Fibroblast of lung (primary cell): ENCODE data around the gene PLA2G6. TPM values are rescaled to one million over a fixed set of nuclear protein-coding genes. Genes with fewer than 3 reads are reported as not detected.

Source experiments
- DNase-seq, 2 donors: peaks; one replicate each; pipeline versions ENCODE4 v3.0.0 to v3.0.0-alpha.2; 2010; ENCODE audit warnings: low read depth in 2 of 2
- H2AFZ ChIP-seq: 2 replicates; pipeline ENCODE4 v1.5.1; 2012; ENCODE audit warnings: low read length, control low read depth, inconsistent platforms
- H3K27ac ChIP-seq: 2 replicates; pipeline ENCODE4 v1.5.1; 2011; ENCODE audit warnings: low read length, control low read depth; ENCODE audit not compliant: insufficient read depth
- H3K27me3 ChIP-seq: 2 replicates; pipeline ENCODE4 v1.5.1; 2011; ENCODE audit warnings: mild to moderate bottlenecking, low read length; ENCODE audit not compliant: control insufficient read depth, insufficient read depth
- H3K36me3 ChIP-seq: 2 replicates; pipeline ENCODE4 v1.5.1; 2011; ENCODE audit warnings: low read length; ENCODE audit not compliant: control insufficient read depth, insufficient read depth
- H3K4me1 ChIP-seq: 2 replicates; pipeline ENCODE4 v1.5.1; 2011; ENCODE audit warnings: low read length; ENCODE audit not compliant: control insufficient read depth, insufficient read depth; ENCODE audit errors: extremely low read depth
- H3K4me2 ChIP-seq: 2 replicates; pipeline ENCODE4 v1.5.1; 2011; ENCODE audit warnings: low read length, control low read depth; ENCODE audit not compliant: insufficient read depth; ENCODE audit errors: extremely low read depth
- H3K4me3 ChIP-seq, 4 experiments: fragments of 200-600 bp in 1 of 4; sonication (generic) in 1 of 4; replicated peaks in 1 of 4; 2 replicates each; pipeline ENCODE4 v1.5.1; 2011 to 2016; ENCODE audit warnings: low read length in 4 of 4, low read depth in 3 of 4, mild to moderate bottlenecking in 3 of 4, control low read depth in 2 of 4, inconsistent platforms in 1 of 4, mixed read lengths in 1 of 4; ENCODE audit not compliant: insufficient read depth in 1 of 4; ENCODE audit errors: control extremely low read depth in 1 of 4
- H3K79me2 ChIP-seq: 2 replicates; pipeline ENCODE4 v1.5.1; 2012; ENCODE audit warnings: mild to moderate bottlenecking, low read length, inconsistent platforms; ENCODE audit not compliant: control insufficient read depth, insufficient read depth
- H3K9ac ChIP-seq: 2 replicates; pipeline ENCODE4 v1.5.1; 2011; ENCODE audit warnings: mild to moderate bottlenecking, low read length, control low read depth; ENCODE audit not compliant: insufficient read depth
- H3K9me3 ChIP-seq: 2 replicates; pipeline ENCODE4 v1.5.1; 2012; ENCODE audit warnings: low read depth, low read length; ENCODE audit not compliant: control insufficient read depth, insufficient read depth
- H4K20me1 ChIP-seq: 2 replicates; pipeline ENCODE4 v1.5.1; 2011; ENCODE audit warnings: low read length; ENCODE audit not compliant: control insufficient read depth, insufficient read depth; ENCODE audit errors: extremely low read depth
- EZH2 ChIP-seq: IDR thresholded peaks from 2 replicates; pipeline ENCODE4 v1.5.1; 2012; ENCODE audit warnings: low read length, control low read depth, mild to moderate bottlenecking; ENCODE audit errors: missing control alignments
- polyA plus RNA-seq, 2 donors: library from polyadenylated mRNA; depleted of rRNA in 1 of 2; stranded (reverse) in 1 of 2; unstranded in 1 of 2; fragments of >200 nt; gene quantifications; 2 replicates each; pipeline ENCODE4 v1.2.1, GENCODE V29; 2011 to 2012; ENCODE audit warnings: missing spikeins in 1 of 2
- total RNA-seq: library from RNA; depleted of rRNA; stranded (reverse); fragments of >200 nt; gene quantifications from 2 replicates; pipeline ENCODE4 v1.2.1, GENCODE V29; 2014
- TF ChIP-seq, protein P1 (sequence below), 2 donors: IDR thresholded peaks in 1 of 2; conservative IDR thresholded peaks in 1 of 2; 1 replicate in 1 of 2; 2 replicates in 1 of 2; pipeline ENCODE4 v1.5.1; 2011 to 2012; ENCODE audit warnings: low read length in 2 of 2, control low read depth in 1 of 2, inconsistent platforms in 1 of 2, low read depth in 1 of 2, mild to moderate bottlenecking in 1 of 2

Gene PLA2G6
- total and polyA plus RNA-seq, 2 donors (not counting 1 experiment from before 2014, with no cell fraction given): 4.8 to 29.9 TPM

GRCh38 chr22:38207898-38208432 is 26.3 kb upstream of the PLA2G6 start:
- no peaks in the 10 kb centered on the region for H3K27me3 ChIP-seq
- DNase-seq: no peak
- peaks cover 80% of the 10 kb centered on the region for H3K79me2 ChIP-seq
- H3K9me3 ChIP-seq: no peaks in the 10 kb centered on the region
- H3K9ac ChIP-seq: no peak overlapping the region
- no peak overlapping the region for H2AFZ ChIP-seq
- peaks cover 6% of the 10 kb centered on the region for H3K36me3 ChIP-seq
- peak overlapping the region; percentile 20 for H3K27ac ChIP-seq
- TF ChIP-seq, protein P1, sequence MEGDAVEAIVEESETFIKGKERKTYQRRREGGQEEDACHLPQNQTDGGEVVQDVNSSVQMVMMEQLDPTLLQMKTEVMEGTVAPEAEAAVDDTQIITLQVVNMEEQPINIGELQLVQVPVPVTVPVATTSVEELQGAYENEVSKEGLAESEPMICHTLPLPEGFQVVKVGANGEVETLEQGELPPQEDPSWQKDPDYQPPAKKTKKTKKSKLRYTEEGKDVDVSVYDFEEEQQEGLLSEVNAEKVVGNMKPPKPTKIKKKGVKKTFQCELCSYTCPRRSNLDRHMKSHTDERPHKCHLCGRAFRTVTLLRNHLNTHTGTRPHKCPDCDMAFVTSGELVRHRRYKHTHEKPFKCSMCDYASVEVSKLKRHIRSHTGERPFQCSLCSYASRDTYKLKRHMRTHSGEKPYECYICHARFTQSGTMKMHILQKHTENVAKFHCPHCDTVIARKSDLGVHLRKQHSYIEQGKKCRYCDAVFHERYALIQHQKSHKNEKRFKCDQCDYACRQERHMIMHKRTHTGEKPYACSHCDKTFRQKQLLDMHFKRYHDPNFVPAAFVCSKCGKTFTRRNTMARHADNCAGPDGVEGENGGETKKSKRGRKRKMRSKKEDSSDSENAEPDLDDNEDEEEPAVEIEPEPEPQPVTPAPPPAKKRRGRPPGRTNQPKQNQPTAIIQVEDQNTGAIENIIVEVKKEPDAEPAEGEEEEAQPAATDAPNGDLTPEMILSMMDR (conservative IDR thresholded peaks at IDR 0.05 in 1 of 2, IDR thresholded peaks at IDR 0.05 in 1 of 2; ENCODE audit: low read depth in 1 of 2, low read length in 2 of 2): no peak
- TF ChIP-seq EZH2: no peak
- no peaks in the 10 kb centered on the region for H4K20me1 ChIP-seq
- H3K4me1 ChIP-seq: peaks cover 17% of the 10 kb centered on the region
- no peak overlapping the region for H3K4me2 ChIP-seq
- H3K4me3 ChIP-seq: no peak overlapping the region

GRCh38 chr22:38205261-38206128 is 23.9 kb upstream of the PLA2G6 start:
- Histone ChIP-seq H4K20me1 (no peaks in the 10 kb centered on the region), H2AFZ (no peak overlapping the region), H3K9me3 (no peaks in the 10 kb centered on the region), H3K4me1 (peaks cover 23% of the 10 kb centered on the region), H3K27ac (peak overlapping the region; percentile 100), H3K27me3 (no peaks in the 10 kb centered on the region), H3K9ac (peak overlapping the region; percentile 28), H3K79me2 (peaks cover 72% of the 10 kb centered on the region), H3K4me2 (peak overlapping the region; percentile 84), H3K4me3 (peak overlapping the region in 3 of 4 experiments; percentile 24 to 40 (median 34)), H3K36me3 (peaks cover 6% of the 10 kb centered on the region)
- peak; percentile 90 for DNase-seq
- no peak for TF ChIP-seq EZH2
- TF ChIP-seq, protein P1 (conservative IDR thresholded peaks at IDR 0.05 in 1 of 2, IDR thresholded peaks at IDR 0.05 in 1 of 2; ENCODE audit: low read depth in 1 of 2, low read length in 2 of 2): no peak

- TF ChIP-seq EZH2: no peak
- TF ChIP-seq, protein P1 (conservative IDR thresholded peaks at IDR 0.05 in 1 of 2, IDR thresholded peaks at IDR 0.05 in 1 of 2; ENCODE audit: low read depth in 1 of 2, low read length in 2 of 2): no peak
These were observed 23.2 kb upstream of the PLA2G6 start for GRCh38 chr22:38204784-38205183.

More at GRCh38 chr22:38204784-38205183, 23.2 kb upstream of the PLA2G6 start:
- H3K79me2 ChIP-seq: peaks cover 65% of the 10 kb centered on the region
- H3K9me3 ChIP-seq: no peaks in the 10 kb centered on the region
- H3K4me2 ChIP-seq: peak overlapping the region; percentile 84
- peak overlapping the region; percentile 28 for H3K9ac ChIP-seq
- DNase-seq: peak in 1 of 2 donors; percentile 53
- no peak overlapping the region for H2AFZ ChIP-seq
- peak overlapping the region in 3 of 4 experiments; percentile 24 to 40 (median 34) for H3K4me3 ChIP-seq
- H3K4me1 ChIP-seq: peaks cover 23% of the 10 kb centered on the region
- peak overlapping the region; percentile 100 for H3K27ac ChIP-seq
- H4K20me1 ChIP-seq: no peaks in the 10 kb centered on the region
- no peaks in the 10 kb centered on the region for H3K27me3 ChIP-seq
- H3K36me3 ChIP-seq: peaks cover 6% of the 10 kb centered on the region
